Endothelial cell of umbilical vein (primary cell): ENCODE data around the gene ZNF776. TPM values are rescaled to one million over a fixed set of nuclear protein-coding genes. Genes with fewer than 3 reads are reported as not detected.

Experiments used
- BruUV-seq: library from RNA; stranded (reverse); fragments of 400-500 nt; replicated peaks from 2 replicates; lab custom pipeline; 2021; lab: Mats Ljungman, UMichigan
- CTCF ChIA-PET: fragments of 300-600, 350-600 bp; sonication (Branson Sonifier 250); formaldehyde crosslinking; loops from one replicate; lab custom pipeline; 2021; ENCODE audit warnings: antibody characterized with exemption, inconsistent platforms; lab: Charles Lee
- POLR2A ChIA-PET: fragments of 300-600, 350-600 bp; sonication (Branson Sonifier 250); formaldehyde crosslinking; loops from one replicate; lab custom pipeline; 2021; ENCODE audit warnings: antibody characterized with exemption, inconsistent platforms; lab: Charles Lee
- DNase-seq: peaks from one replicate; pipeline ENCODE4 v3.0.0-alpha.2; 2011; ENCODE audit warnings: low read depth, low spot score
- FAIRE-seq: peaks from 2 replicates; lab custom pipeline; 2011; peaks lifted over from hg19 to GRCh38; lab: Jason Lieb, UNC
- H2AFZ ChIP-seq: 2 replicates; pipeline ENCODE4 v1.6.0; 2012; ENCODE audit warnings: low read depth, low read length, control low read depth, inconsistent platforms
- H3K27ac ChIP-seq: 2 replicates; pipeline ENCODE4 v1.5.1; 2011; ENCODE audit warnings: low read depth, mild to moderate bottlenecking, control low read depth, low read length, moderate library complexity; ENCODE audit not compliant: insufficient read depth
- H3K27me3 ChIP-seq, 2 experiments: 2 replicates each; pipeline versions ENCODE4 v1.6.0 to v1.6.1; 2011; ENCODE audit warnings: low read length in 2 of 2, mixed read lengths in 1 of 2; ENCODE audit not compliant: control insufficient read depth in 2 of 2, insufficient read depth in 2 of 2
- H3K36me3 ChIP-seq, 2 experiments: 2 replicates in 1 of 2; 3 replicates in 1 of 2; pipeline ENCODE4 v1.5.1; 2011; ENCODE audit warnings: low read length in 2 of 2, mild to moderate bottlenecking in 1 of 2, moderate library complexity in 1 of 2; ENCODE audit not compliant: control insufficient read depth in 2 of 2, insufficient read depth in 2 of 2; ENCODE audit errors: extremely low read depth in 1 of 2
- H3K4me1 ChIP-seq: 3 replicates; pipeline ENCODE4 v1.5.1; 2011; ENCODE audit warnings: mild to moderate bottlenecking, low read length; ENCODE audit not compliant: control insufficient read depth, insufficient read depth; ENCODE audit errors: extremely low read depth
- H3K4me2 ChIP-seq: 2 replicates; pipeline ENCODE4 v1.6.1; 2011; ENCODE audit warnings: low read length, control low read depth, mixed read lengths; ENCODE audit not compliant: insufficient read depth
- H3K4me3 ChIP-seq, 3 experiments: fragments of 200-600 bp in 1 of 3; sonication (generic), shearing (Covaris generic) in 1 of 3; replicated peaks in 1 of 3; 2 replicates each; pipeline ENCODE4 v1.5.1; 2011 to 2016; ENCODE audit warnings: control low read depth in 3 of 3, low read length in 3 of 3, mild to moderate bottlenecking in 2 of 3, inconsistent platforms in 1 of 3, low read depth in 1 of 3, moderate library complexity in 1 of 3; ENCODE audit not compliant: insufficient read depth in 1 of 3
- H3K79me2 ChIP-seq: 2 replicates; pipeline ENCODE4 v1.6.0; 2012; ENCODE audit warnings: low read length, inconsistent platforms; ENCODE audit not compliant: control insufficient read depth, insufficient read depth
- H3K9ac ChIP-seq: replicated peaks from 2 replicates; pipeline ENCODE3; 2011; ENCODE audit warnings: low read length, control low read depth; ENCODE audit not compliant: insufficient read depth; ENCODE audit errors: extremely low read depth
- H3K9me1 ChIP-seq: replicated peaks from 3 replicates; pipeline ENCODE4 v1.6.0; 2011; ENCODE audit warnings: mild to moderate bottlenecking, low read length; ENCODE audit not compliant: control insufficient read depth, insufficient read depth; ENCODE audit errors: extremely low read depth
- H3K9me3 ChIP-seq: replicated peaks from 2 replicates; pipeline ENCODE4 v1.5.1; 2012; ENCODE audit warnings: low read length, inconsistent platforms; ENCODE audit not compliant: control insufficient read depth, insufficient read depth
- H4K20me1 ChIP-seq: replicated peaks from 2 replicates; pipeline ENCODE3; 2011; ENCODE audit warnings: mild to moderate bottlenecking, low read length; ENCODE audit not compliant: control insufficient read depth, insufficient read depth; ENCODE audit errors: extremely low read depth
- EZH2 ChIP-seq: IDR thresholded peaks from 2 replicates; pipeline ENCODE4 v1.6.1; 2012; ENCODE audit warnings: borderline replicate concordance, low read depth, mild to moderate bottlenecking, moderate library complexity, low read length, inconsistent platforms; ENCODE audit not compliant: severe bottlenecking
- FOS ChIP-seq: IDR thresholded peaks from 2 replicates; pipeline ENCODE4 v1.6.1; 2011; ENCODE audit warnings: mild to moderate bottlenecking, low read length, moderate library complexity, borderline replicate concordance; ENCODE audit not compliant: insufficient read depth
- GATA2 ChIP-seq: IDR thresholded peaks from 2 replicates; pipeline ENCODE4 v1.7.0; 2011; ENCODE audit warnings: low read depth, mild to moderate bottlenecking, moderate library complexity, mixed read lengths, low read length; ENCODE audit not compliant: insufficient read length, insufficient read depth
- JUN ChIP-seq: IDR thresholded peaks from 2 replicates; pipeline ENCODE4 v1.6.1; 2011; ENCODE audit warnings: borderline replicate concordance, low read depth; ENCODE audit not compliant: insufficient read length, insufficient read depth
- MYC ChIP-seq: IDR thresholded peaks from one replicate; pipeline ENCODE4 v1.6.1; 2011; ENCODE audit warnings: mild to moderate bottlenecking, low read depth, low read length
- POLR2A ChIP-seq: IDR thresholded peaks from 2 replicates; pipeline ENCODE4 v1.6.1; 2012; ENCODE audit warnings: low read depth, mild to moderate bottlenecking, control low read depth, low read length
- POLR2AphosphoS5 ChIP-seq: IDR thresholded peaks from 2 replicates; pipeline ENCODE4 v1.6.1; 2012; ENCODE audit warnings: low read depth, mild to moderate bottlenecking, control low read depth, low read length, moderate library complexity; ENCODE audit not compliant: insufficient read depth
- dilution Hi-C: fragments of 300-500 bp; cut with MboI; formaldehyde crosslinking; loops from one replicate; pipeline ENCODE4 v1.15.0; 2019; ENCODE audit warnings: low sequenced_read_pairs; ENCODE audit not compliant: extremely low pct_ligation_motif_present
- intact Hi-C: fragments of 100-400 bp; cut with micrococcal nuclease; formaldehyde crosslinking; loops from one replicate; pipeline ENCODE4 v1.10.0; 2022
- polyA plus RNA-seq, 4 experiments: library from polyadenylated mRNA; depleted of rRNA in 3 of 4; stranded (reverse) in 3 of 4; unstranded in 1 of 4; fragments of >200 nt; gene quantifications; 2 replicates each; pipeline versions ENCODE4 v1.2.1 to v1.2.3, GENCODE V29; 2011 to 2012; ENCODE audit warnings: missing spikeins in 1 of 4
- total RNA-seq: library from RNA; stranded (reverse); gene quantifications from 2 replicates; pipeline ENCODE4 v1.2.3, GENCODE V29; 2021
- TF ChIP-seq, protein P1 (sequence below), 2 donors: IDR thresholded peaks; 1 replicate in 1 of 2; 2 replicates in 1 of 2; pipeline ENCODE4 v1.5.1; 2011; ENCODE audit warnings: low read length in 2 of 2, mild to moderate bottlenecking in 2 of 2, moderate library complexity in 2 of 2, control low read depth in 1 of 2, inconsistent platforms in 1 of 2, low read depth in 1 of 2; ENCODE audit not compliant: insufficient read depth in 1 of 2; ENCODE audit errors: extremely low read depth in 1 of 2
- TF ChIP-seq, protein P2 (sequence below): IDR thresholded peaks from 2 replicates; pipeline ENCODE4 v1.6.1; 2011; ENCODE audit not compliant: insufficient read depth, insufficient read length

ZNF776 gene
- total and polyA plus RNA-seq, 2 donors (not counting 3 experiments of a cell fraction or from before 2014, with no cell fraction given), result 5.7 to 12.1 TPM

DNA sequence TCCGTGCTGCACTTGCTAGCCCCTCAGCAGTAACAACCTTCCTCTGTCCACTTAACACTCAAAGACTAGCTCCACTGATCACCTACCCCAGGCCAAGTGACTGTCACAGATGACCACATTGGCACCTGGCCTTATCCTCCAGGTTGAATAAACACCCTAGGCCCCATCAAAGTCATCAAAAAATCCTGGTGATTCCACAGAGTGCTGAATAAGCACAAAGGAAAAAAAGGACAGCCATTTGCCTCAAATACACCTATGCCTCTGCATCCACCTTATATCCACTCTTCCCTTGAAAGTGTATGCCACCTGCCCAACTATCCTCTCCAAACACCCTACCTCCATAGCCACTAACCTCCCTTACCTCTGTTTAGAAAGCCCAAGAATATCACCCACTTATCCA, 40.3 kb upstream of the ZNF776 start:
- H3K4me3 ChIP-seq, result no peak overlapping the region
- H2AFZ ChIP-seq, result no peak overlapping the region
- TF ChIP-seq, protein P1, sequence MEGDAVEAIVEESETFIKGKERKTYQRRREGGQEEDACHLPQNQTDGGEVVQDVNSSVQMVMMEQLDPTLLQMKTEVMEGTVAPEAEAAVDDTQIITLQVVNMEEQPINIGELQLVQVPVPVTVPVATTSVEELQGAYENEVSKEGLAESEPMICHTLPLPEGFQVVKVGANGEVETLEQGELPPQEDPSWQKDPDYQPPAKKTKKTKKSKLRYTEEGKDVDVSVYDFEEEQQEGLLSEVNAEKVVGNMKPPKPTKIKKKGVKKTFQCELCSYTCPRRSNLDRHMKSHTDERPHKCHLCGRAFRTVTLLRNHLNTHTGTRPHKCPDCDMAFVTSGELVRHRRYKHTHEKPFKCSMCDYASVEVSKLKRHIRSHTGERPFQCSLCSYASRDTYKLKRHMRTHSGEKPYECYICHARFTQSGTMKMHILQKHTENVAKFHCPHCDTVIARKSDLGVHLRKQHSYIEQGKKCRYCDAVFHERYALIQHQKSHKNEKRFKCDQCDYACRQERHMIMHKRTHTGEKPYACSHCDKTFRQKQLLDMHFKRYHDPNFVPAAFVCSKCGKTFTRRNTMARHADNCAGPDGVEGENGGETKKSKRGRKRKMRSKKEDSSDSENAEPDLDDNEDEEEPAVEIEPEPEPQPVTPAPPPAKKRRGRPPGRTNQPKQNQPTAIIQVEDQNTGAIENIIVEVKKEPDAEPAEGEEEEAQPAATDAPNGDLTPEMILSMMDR (IDR thresholded peaks at IDR 0.05; ENCODE audit: extremely low read depth in 1 of 2, insufficient read depth in 1 of 2, low read depth in 1 of 2, low read length in 2 of 2), result no peak
- TF ChIP-seq POLR2A (no peak), JUN (no peak), POLR2AphosphoS5 (no peak), GATA2 (no peak), EZH2 (no peak), MYC (no peak), FOS (no peak)
- TF ChIP-seq, protein P2, sequence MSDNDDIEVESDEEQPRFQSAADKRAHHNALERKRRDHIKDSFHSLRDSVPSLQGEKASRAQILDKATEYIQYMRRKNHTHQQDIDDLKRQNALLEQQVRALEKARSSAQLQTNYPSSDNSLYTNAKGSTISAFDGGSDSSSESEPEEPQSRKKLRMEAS, result no peak
- intact Hi-C loops, result no loop called here
- H3K9me1 ChIP-seq, result no peaks in the 10 kb centered on the region
- H3K79me2 ChIP-seq, result no peaks in the 10 kb centered on the region
- no peaks in the 10 kb centered on the region for H3K4me1 ChIP-seq
- H3K27ac ChIP-seq, result no peak overlapping the region
- no peak overlapping the region for H3K9ac ChIP-seq
- POLR2A ChIA-PET, result no interaction called here
- FAIRE-seq (no peak), DNase-seq (no peak)
- H4K20me1 ChIP-seq, result no peaks in the 10 kb centered on the region
- peaks cover 0 to 2% of the 10 kb centered on the region in 2 experiments for H3K36me3 ChIP-seq
- H3K9me3 ChIP-seq, result peaks cover 6% of the 10 kb centered on the region
- dilution Hi-C loops, result no loop called here
- H3K27me3 ChIP-seq, result peaks cover 0 to 16% of the 10 kb centered on the region in 2 experiments
- CTCF ChIA-PET, result no interaction called here
- H3K4me2 ChIP-seq, result no peak overlapping the region
- BruUV-seq, result no TSS peak
